ENCODE data around the gene HNRNPUL2. TPM values are rescaled to one million over a fixed set of nuclear protein-coding genes. Genes with fewer than 3 reads are reported as not detected.

The HNRNPUL2 gene
- total RNA-seq, 2 experiments from 2014 or later: 54.9 to 58.6 TPM

DNA sequence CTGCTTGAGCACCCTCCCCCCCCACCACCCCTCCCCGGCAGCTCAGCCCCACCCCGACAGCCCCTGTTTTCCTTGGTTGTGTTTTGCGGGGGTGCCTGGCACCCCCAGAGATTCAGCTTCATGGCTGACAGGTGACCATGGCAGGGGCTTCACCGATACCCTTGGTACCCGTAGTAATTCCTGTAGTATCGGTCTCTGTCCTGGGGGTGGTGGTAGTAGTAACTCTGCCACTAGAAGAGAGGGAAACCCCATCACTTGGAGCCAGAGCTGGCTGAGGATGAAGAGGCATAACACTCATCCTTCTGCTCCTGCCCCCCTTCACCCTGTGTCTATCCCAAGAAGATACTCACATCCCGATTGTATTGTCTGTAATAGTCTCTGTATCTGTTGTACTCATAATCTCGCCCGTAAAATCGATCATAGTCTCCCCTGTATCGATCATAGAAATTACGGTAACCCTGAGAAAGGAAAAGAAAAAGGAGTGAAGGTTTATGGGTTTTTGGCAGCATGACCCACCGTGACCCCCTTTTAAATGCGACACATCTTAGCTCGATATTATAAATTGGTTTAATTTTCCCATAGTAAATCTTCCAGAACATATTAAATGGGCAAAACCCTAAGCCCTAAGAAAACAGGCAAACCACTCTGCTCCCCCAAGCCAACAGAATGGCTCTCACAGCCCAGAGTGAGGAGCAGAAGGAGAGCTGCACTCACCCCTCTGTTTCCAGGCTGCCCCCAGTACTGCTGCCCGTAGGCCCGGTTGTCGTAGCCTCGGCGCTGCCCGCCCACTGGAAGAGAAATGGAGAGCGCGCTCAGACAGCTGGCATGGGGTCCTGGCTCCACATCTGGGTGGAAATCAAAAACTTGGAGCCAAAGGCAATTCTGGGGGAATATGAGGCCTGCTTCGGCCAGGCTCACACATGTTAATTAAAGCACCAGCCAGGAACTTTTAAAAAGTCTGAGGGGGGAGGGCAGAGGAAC lies 11.8 kb downstream of the HNRNPUL2 start:
- ChIA-PET CTCF (interaction anchor here (1.7 to 2.2 kb wide), 3 partner anchors 9 to 71 kb away, joined by 5 to 7 read pairs (median 6); no protein-coding TSS in a partner anchor), POLR2A (interaction anchor here (0.7 to 4.3 kb wide), 9 partner anchors 9 to 141 kb away, joined by 3 to 39 read pairs (median 4); partner anchors contain the start of genes HNRNPUL2, TAF6L and TTC9C)
- intact Hi-C loops (cut with micrococcal nuclease): no loop called here
- ATAC-seq (no peak), DNase-seq (no peak)
- Mint-ChIP-seq H3K4me3 (no peak overlapping the region), H3K36me3 (ENCODE audit: low read depth) (peaks cover 72% of the 10 kb centered on the region), H3K4me1 (ENCODE audit: low read depth) (peaks cover 55% of the 10 kb centered on the region), H3K9me3 (no peaks in the 10 kb centered on the region), H3K27me3 (no peaks in the 10 kb centered on the region), H3K27ac (peak overlapping the region; percentile 44)
- TF ChIP-seq, protein P1, sequence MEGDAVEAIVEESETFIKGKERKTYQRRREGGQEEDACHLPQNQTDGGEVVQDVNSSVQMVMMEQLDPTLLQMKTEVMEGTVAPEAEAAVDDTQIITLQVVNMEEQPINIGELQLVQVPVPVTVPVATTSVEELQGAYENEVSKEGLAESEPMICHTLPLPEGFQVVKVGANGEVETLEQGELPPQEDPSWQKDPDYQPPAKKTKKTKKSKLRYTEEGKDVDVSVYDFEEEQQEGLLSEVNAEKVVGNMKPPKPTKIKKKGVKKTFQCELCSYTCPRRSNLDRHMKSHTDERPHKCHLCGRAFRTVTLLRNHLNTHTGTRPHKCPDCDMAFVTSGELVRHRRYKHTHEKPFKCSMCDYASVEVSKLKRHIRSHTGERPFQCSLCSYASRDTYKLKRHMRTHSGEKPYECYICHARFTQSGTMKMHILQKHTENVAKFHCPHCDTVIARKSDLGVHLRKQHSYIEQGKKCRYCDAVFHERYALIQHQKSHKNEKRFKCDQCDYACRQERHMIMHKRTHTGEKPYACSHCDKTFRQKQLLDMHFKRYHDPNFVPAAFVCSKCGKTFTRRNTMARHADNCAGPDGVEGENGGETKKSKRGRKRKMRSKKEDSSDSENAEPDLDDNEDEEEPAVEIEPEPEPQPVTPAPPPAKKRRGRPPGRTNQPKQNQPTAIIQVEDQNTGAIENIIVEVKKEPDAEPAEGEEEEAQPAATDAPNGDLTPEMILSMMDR (IDR thresholded peaks at IDR 0.05): no peak

DNA sequence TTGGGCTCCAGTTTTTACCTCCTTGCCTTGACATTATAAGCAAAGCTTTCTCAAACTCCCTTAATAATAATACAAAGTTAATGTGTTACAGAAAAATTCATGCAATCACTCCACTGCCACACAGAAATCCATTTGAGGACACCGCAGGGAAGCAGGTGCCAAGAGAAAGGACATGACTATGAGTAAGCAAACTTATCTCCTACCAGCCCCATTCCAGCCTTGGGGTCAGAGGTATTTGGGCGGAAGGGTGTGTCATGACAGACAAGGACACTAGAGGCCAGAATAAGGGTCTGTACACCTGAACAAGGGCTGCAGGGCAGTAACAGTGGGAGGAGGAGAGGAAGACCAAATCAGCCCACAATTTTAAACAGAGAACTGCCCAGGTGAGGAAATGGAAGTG lies 13.9 kb downstream of the HNRNPUL2 start:
- DNase-seq: no peak
- ChIA-PET POLR2A (interaction anchor here (0.5 to 3.5 kb wide), 5 partner anchors 11 to 122 kb away, joined by 3 to 20 read pairs (median 5); partner anchors contain the start of genes C11orf98, CSKMT, HNRNPUL2 and TUT1), CTCF (interaction anchor here (0.5 to 1.2 kb wide), 2 partner anchors 16 to 19 kb away, joined by 3 read pairs; no protein-coding TSS in a partner anchor)
- Mint-ChIP-seq H3K4me1 (ENCODE audit: low read depth) (peaks cover 60% of the 10 kb centered on the region), H3K27me3 (no peaks in the 10 kb centered on the region), H3K4me3 (peak overlapping the region; percentile 25), H3K9me3 (no peaks in the 10 kb centered on the region), H3K27ac (peak overlapping the region; percentile 91), H3K36me3 (ENCODE audit: low read depth) (peaks cover 72% of the 10 kb centered on the region)
- intact Hi-C loops (cut with micrococcal nuclease): no loop called here
- ATAC-seq: no peak
- TF ChIP-seq, protein P1 (IDR thresholded peaks at IDR 0.05): no peak

DNA sequence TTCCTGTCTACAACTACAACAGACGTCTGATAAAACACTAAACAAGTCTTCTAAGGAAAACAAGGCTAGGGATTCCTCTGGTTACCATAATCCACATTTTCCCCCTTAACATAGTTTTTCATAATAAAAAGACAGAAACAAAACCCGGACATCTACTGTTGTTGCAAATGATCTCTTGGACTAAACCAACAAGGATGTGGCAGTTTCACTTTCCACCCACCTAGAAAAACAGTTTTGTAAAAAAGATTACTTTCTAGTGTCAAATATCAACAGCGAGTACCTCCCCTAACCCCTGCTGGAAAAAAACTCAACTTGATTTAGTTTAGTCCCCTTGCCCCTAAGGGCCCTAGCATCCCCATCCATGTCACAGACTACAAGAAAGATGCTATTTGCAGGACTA lies 14.4 kb downstream of the HNRNPUL2 start:
- intact Hi-C loops (cut with micrococcal nuclease): no loop called here
- Mint-ChIP-seq H3K4me1 (ENCODE audit: low read depth) (peaks cover 60% of the 10 kb centered on the region), H3K36me3 (ENCODE audit: low read depth) (peaks cover 71% of the 10 kb centered on the region), H3K4me3 (peak overlapping the region; percentile 6), H3K9me3 (no peaks in the 10 kb centered on the region), H3K27ac (peak overlapping the region; percentile 91), H3K27me3 (no peaks in the 10 kb centered on the region)
- ATAC-seq (no peak), DNase-seq (no peak)
- ChIA-PET CTCF (no interaction called here), POLR2A (interaction anchor here (0.5 to 3.5 kb wide), 9 partner anchors 12 to 1123 kb away, joined by 3 to 20 read pairs (median 5); partner anchors contain the start of genes C11orf98, CSKMT, HNRNPUL2 and TUT1)
- TF ChIP-seq, protein P1 (IDR thresholded peaks at IDR 0.05): no peak

DNA sequence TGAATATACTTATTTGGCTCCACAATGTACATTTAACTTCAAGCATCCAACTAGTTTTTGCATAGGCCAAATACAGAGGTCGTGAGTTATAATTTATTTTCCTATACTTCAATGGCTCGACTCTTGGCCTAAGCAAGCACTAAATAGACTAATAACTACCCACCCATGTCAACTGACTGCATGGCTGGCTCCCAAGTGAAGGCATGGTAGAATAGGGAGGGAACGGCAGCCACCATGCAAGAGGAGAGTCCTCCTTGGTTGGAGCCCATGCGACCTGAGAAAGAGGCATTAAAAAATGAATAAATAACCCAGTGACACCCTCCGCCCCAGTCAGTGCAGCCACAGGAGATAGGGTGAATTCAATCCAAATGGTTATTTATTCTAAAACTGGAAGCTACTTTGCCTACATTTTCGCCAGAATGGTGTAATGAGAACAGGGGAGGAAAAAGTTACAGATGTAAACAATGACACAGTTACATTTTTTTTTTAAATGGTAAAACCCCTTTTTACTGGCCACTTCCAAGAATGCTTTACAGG lies 14.9 kb downstream of the HNRNPUL2 start:
- peak overlapping the region; percentile 91 for H3K27ac Mint-ChIP-seq
- intact Hi-C loops (cut with micrococcal nuclease): no loop called here
- peaks cover 69% of the 10 kb centered on the region for H3K36me3 Mint-ChIP-seq (ENCODE audit: low read depth)
- H3K4me3 Mint-ChIP-seq: no peak overlapping the region
- ChIA-PET CTCF (no interaction called here), POLR2A (interaction anchor here (0.6 to 5.0 kb wide), 11 partner anchors 12 to 1122 kb away, joined by 3 to 34 read pairs (median 5); partner anchors contain the start of genes C11orf98, CSKMT, HNRNPUL2 and LBHD1)
- DNase-seq (no peak), ATAC-seq (no peak)
- H3K27me3 Mint-ChIP-seq: no peaks in the 10 kb centered on the region
- H3K9me3 Mint-ChIP-seq: no peaks in the 10 kb centered on the region
- TF ChIP-seq, protein P1 (IDR thresholded peaks at IDR 0.05): no peak
- peaks cover 64% of the 10 kb centered on the region for H3K4me1 Mint-ChIP-seq (ENCODE audit: low read depth)
